Measurements from ENCODE around the gene ANO2.
"Not testable (repeated sequence)": the region's sequence is repeated elsewhere in the genome, so short reads cannot be mapped to it uniquely, and the experiment has no call there.

ANO2 gene

GRCh38 chr12:5665615-5666014, 279.4 kb downstream of the ANO2 start:
- H3K79me2 ChIP-seq (ENCODE audit: insufficient read depth, low read depth) = no peaks in the 10 kb centered on the region
- no peak overlapping the region for H2AFZ ChIP-seq (ENCODE audit: low read depth)
- no peaks in the 10 kb centered on the region for H3K4me1 ChIP-seq (ENCODE audit: low read depth, poor library complexity, severe bottlenecking)
- no peak overlapping the region for H3K4me2 ChIP-seq
- no peak overlapping the region for H3K27ac ChIP-seq
- no peaks in the 10 kb centered on the region for H3K36me3 ChIP-seq (ENCODE audit: insufficient read depth)
- H3K4me3 ChIP-seq (IDR thresholded peaks at IDR 0.05; ENCODE audit: insufficient read depth, low read depth, low read length) = no peak overlapping the region
- no peaks in the 10 kb centered on the region for H4K20me1 ChIP-seq (ENCODE audit: insufficient read depth)
- no peaks in the 10 kb centered on the region for H3K27me3 ChIP-seq (ENCODE audit: insufficient read depth, low read depth)
- no peak for TF ChIP-seq CTCF (conservative IDR thresholded peaks at IDR 0.05; ENCODE audit: low read depth, low read length)
- H3K9ac ChIP-seq = no peak overlapping the region

- Histone ChIP-seq H3K79me2 (ENCODE audit: insufficient read depth, low read depth) (no peaks in the 10 kb centered on the region), H3K27ac (no peak overlapping the region)
- no peak for TF ChIP-seq CTCF (conservative IDR thresholded peaks at IDR 0.05; ENCODE audit: low read depth, low read length)
These were observed 283.2 kb downstream of the ANO2 start for GRCh38 chr12:5661811-5662210.

GRCh38 chr12:5660238-5660637, 284.8 kb downstream of the ANO2 start:
- no peaks in the 10 kb centered on the region for H3K79me2 ChIP-seq (ENCODE audit: insufficient read depth, low read depth)
- no peak overlapping the region for H3K4me3 ChIP-seq (IDR thresholded peaks at IDR 0.05; ENCODE audit: insufficient read depth, low read depth, low read length)
- no peak for TF ChIP-seq CTCF (conservative IDR thresholded peaks at IDR 0.05; ENCODE audit: low read depth, low read length)

More at GRCh38 chr12:5661811-5662210, 283.2 kb downstream of the ANO2 start:
- H3K4me1 ChIP-seq (ENCODE audit: low read depth, poor library complexity, severe bottlenecking) = no peaks in the 10 kb centered on the region
- H4K20me1 ChIP-seq (ENCODE audit: insufficient read depth) = no peaks in the 10 kb centered on the region
- H3K27me3 ChIP-seq (ENCODE audit: insufficient read depth, low read depth) = no peaks in the 10 kb centered on the region
- H3K9ac ChIP-seq = no peak overlapping the region
- no peak overlapping the region for H3K4me2 ChIP-seq
- H2AFZ ChIP-seq (ENCODE audit: low read depth) = no peak overlapping the region
- H3K36me3 ChIP-seq (ENCODE audit: insufficient read depth) = no peaks in the 10 kb centered on the region
- H3K4me3 ChIP-seq (IDR thresholded peaks at IDR 0.05; ENCODE audit: insufficient read depth, low read depth, low read length) = no peak overlapping the region

GRCh38 chr12:5658339-5658941, 286.6 kb downstream of the ANO2 start:
- H3K4me2 ChIP-seq; H3K27me3 ChIP-seq (ENCODE audit: insufficient read depth, low read depth); H3K9ac ChIP-seq; H3K79me2 ChIP-seq (ENCODE audit: insufficient read depth, low read depth); H4K20me1 ChIP-seq (ENCODE audit: insufficient read depth); H2AFZ ChIP-seq (ENCODE audit: low read depth); H3K4me1 ChIP-seq (ENCODE audit: low read depth, poor library complexity, severe bottlenecking); H3K36me3 ChIP-seq (ENCODE audit: insufficient read depth); H3K27ac ChIP-seq; H3K4me3 ChIP-seq (IDR thresholded peaks at IDR 0.05; ENCODE audit: insufficient read depth, low read depth, low read length): not testable (repeated sequence)

More at GRCh38 chr12:5660238-5660637, 284.8 kb downstream of the ANO2 start:
- no peaks in the 10 kb centered on the region for H3K4me1 ChIP-seq (ENCODE audit: low read depth, poor library complexity, severe bottlenecking)
- H3K9ac ChIP-seq = no peak overlapping the region
- H3K4me2 ChIP-seq = no peak overlapping the region
- no peak overlapping the region for H3K27ac ChIP-seq
- H2AFZ ChIP-seq (ENCODE audit: low read depth) = no peak overlapping the region
- H4K20me1 ChIP-seq (ENCODE audit: insufficient read depth) = no peaks in the 10 kb centered on the region
- no peaks in the 10 kb centered on the region for H3K36me3 ChIP-seq (ENCODE audit: insufficient read depth)
- no peaks in the 10 kb centered on the region for H3K27me3 ChIP-seq (ENCODE audit: insufficient read depth, low read depth)

GRCh38 chr12:5656836-5657235, 288.2 kb downstream of the ANO2 start:
- Histone ChIP-seq H3K36me3 (ENCODE audit: insufficient read depth) (no peaks in the 10 kb centered on the region), H4K20me1 (ENCODE audit: insufficient read depth) (no peaks in the 10 kb centered on the region), H3K79me2 (ENCODE audit: insufficient read depth, low read depth) (no peaks in the 10 kb centered on the region), H2AFZ (ENCODE audit: low read depth) (no peak overlapping the region), H3K4me3 (IDR thresholded peaks at IDR 0.05; ENCODE audit: insufficient read depth, low read depth, low read length) (no peak overlapping the region), H3K27me3 (ENCODE audit: insufficient read depth, low read depth) (no peaks in the 10 kb centered on the region), H3K27ac (no peak overlapping the region), H3K4me2 (no peak overlapping the region), H3K9ac (no peak overlapping the region), H3K4me1 (ENCODE audit: low read depth, poor library complexity, severe bottlenecking) (no peaks in the 10 kb centered on the region)
- TF ChIP-seq CTCF (conservative IDR thresholded peaks at IDR 0.05; ENCODE audit: low read depth, low read length) = no peak
